CD14-positive monocyte (primary cell): ENCODE results near the gene HECTD1. TPM values are rescaled to one million over a fixed set of nuclear protein-coding genes. Genes with fewer than 3 reads are reported as not detected.

Source experiments
- DNase-seq, 3 donors: peaks; one replicate each; pipeline ENCODE4 v3.0.0-alpha.2; 2011 to 2022
- H2AFZ ChIP-seq: 2 replicates; pipeline ENCODE4 v1.6.0; 2012; ENCODE audit warnings: mild to moderate bottlenecking, low read depth, low read length, inconsistent platforms; ENCODE audit not compliant: insufficient read depth, poor library complexity, severe bottlenecking
- H3K27ac ChIP-seq, 2 donors: 1 replicate in 1 of 2; 2 replicates in 1 of 2; pipeline ENCODE4 v1.5.1; 2012 to 2013; ENCODE audit warnings: low read length in 2 of 2, control low read depth in 1 of 2, inconsistent platforms in 1 of 2, low read depth in 1 of 2, mild to moderate bottlenecking in 1 of 2
- H3K27me3 ChIP-seq, 2 donors: one replicate each; pipeline versions ENCODE4 v1.6.0 to v1.6.1; 2011 to 2013; ENCODE audit warnings: low read length in 2 of 2; ENCODE audit not compliant: control insufficient read depth in 2 of 2, insufficient read depth in 2 of 2
- H3K36me3 ChIP-seq, 2 donors: replicated peaks in 1 of 2; 1 replicate in 1 of 2; 2 replicates in 1 of 2; pipeline versions ENCODE4 v1.5.1 to v1.6.1; 2012 to 2013; ENCODE audit warnings: low read length in 2 of 2, control low read depth in 1 of 2, inconsistent platforms in 1 of 2, mild to moderate bottlenecking in 1 of 2; ENCODE audit not compliant: insufficient read depth in 2 of 2, control insufficient read depth in 1 of 2
- H3K4me1 ChIP-seq, 2 donors: 1 replicate in 1 of 2; 2 replicates in 1 of 2; pipeline versions ENCODE4 v1.5.1 to v1.6.1; 2012 to 2013; ENCODE audit warnings: low read length in 2 of 2, control low read depth in 1 of 2, inconsistent platforms in 1 of 2, mild to moderate bottlenecking in 1 of 2, moderate library complexity in 1 of 2; ENCODE audit not compliant: insufficient read depth in 2 of 2, control insufficient read depth in 1 of 2
- H3K4me2 ChIP-seq: replicated peaks from 2 replicates; pipeline ENCODE3; 2012; ENCODE audit warnings: low read length, moderate library complexity, mild to moderate bottlenecking; ENCODE audit not compliant: poor library complexity, severe bottlenecking; ENCODE audit errors: extremely low read depth
- H3K4me3 ChIP-seq, 3 experiments: fragments of 200-600 bp in 1 of 3; sonication (generic) in 1 of 3; replicated peaks in 1 of 3; 1 replicate in 2 of 3; 2 replicates in 1 of 3; pipeline ENCODE4 v1.5.1; 2011 to 2013; ENCODE audit warnings: low read length in 3 of 3, mild to moderate bottlenecking in 3 of 3, control low read depth in 2 of 3, low read depth in 2 of 3, inconsistent platforms in 1 of 3, moderate library complexity in 1 of 3
- H3K79me2 ChIP-seq: 2 replicates; pipeline ENCODE4 v1.6.0; 2012; ENCODE audit warnings: mild to moderate bottlenecking, control low read depth, inconsistent platforms, low read length, moderate library complexity; ENCODE audit not compliant: insufficient read depth
- H3K9ac ChIP-seq: 2 replicates; pipeline ENCODE4 v1.6.0; 2017; ENCODE audit warnings: low read length, mild to moderate bottlenecking; ENCODE audit not compliant: insufficient read depth, poor library complexity, severe bottlenecking
- H3K9me3 ChIP-seq, 2 donors: replicated peaks in 1 of 2; 1 replicate in 1 of 2; 2 replicates in 1 of 2; pipeline versions ENCODE4 v1.5.1 to v1.6.1; 2012 to 2013; ENCODE audit warnings: low read length in 2 of 2, control low read depth in 1 of 2; ENCODE audit not compliant: control insufficient read depth in 1 of 2, insufficient read depth in 1 of 2
- H4K20me1 ChIP-seq: 2 replicates; pipeline ENCODE4 v1.6.0; 2012; ENCODE audit warnings: mild to moderate bottlenecking, low read length, control low read depth, moderate library complexity; ENCODE audit not compliant: insufficient read depth
- H3K27ac Mint-ChIP-seq, 7 donors: one replicate each; pipeline ENCODE4 v1.8.0; 2020; ENCODE audit warnings: mild to moderate bottlenecking in 7 of 7, mixed read lengths in 7 of 7, moderate library complexity in 6 of 7, inconsistent platforms in 2 of 7
- H3K27me3 Mint-ChIP-seq, 3 donors: one replicate each; pipeline ENCODE4 v1.8.0; 2021 to 2022; ENCODE audit warnings: low read depth in 3 of 3, mild to moderate bottlenecking in 3 of 3, mixed read lengths in 3 of 3, moderate library complexity in 3 of 3, inconsistent platforms in 1 of 3
- H3K36me3 Mint-ChIP-seq, 2 donors: one replicate each; pipeline ENCODE4 v1.8.0; 2020; ENCODE audit warnings: mixed read lengths in 2 of 2, inconsistent platforms in 1 of 2, mild to moderate bottlenecking in 1 of 2
- H3K4me1 Mint-ChIP-seq: one replicate; pipeline ENCODE4 v1.8.0; 2020; ENCODE audit warnings: mild to moderate bottlenecking, mixed read lengths
- H3K4me3 Mint-ChIP-seq, 2 donors: one replicate each; pipeline ENCODE4 v1.8.0; 2020; ENCODE audit warnings: mild to moderate bottlenecking in 2 of 2, mixed read lengths in 2 of 2, moderate library complexity in 1 of 2
- H3K9me3 Mint-ChIP-seq, 7 donors: one replicate each; pipeline ENCODE4 v1.8.0; 2020 to 2022; ENCODE audit warnings: mixed read lengths in 7 of 7, mild to moderate bottlenecking in 6 of 7, moderate library complexity in 6 of 7, inconsistent platforms in 2 of 7
- WGBS: methylation state at CpG from one replicate; pipeline ENCODE4 v1.1.5; 2013; ENCODE audit warnings: missing lambda C conversion rate; ENCODE audit not compliant: insufficient coverage; 5-methylcytosine and 5-hydroxymethylcytosine counted together
- intact Hi-C, 2 donors: fragments of 100-400 bp; cut with micrococcal nuclease; formaldehyde crosslinking; loops; one replicate each; pipeline versions ENCODE4 v1.15.0 to v1.15.1; 2023
- polyA plus RNA-seq, 3 donors: library from polyadenylated mRNA; depleted of rRNA in 1 of 3; unstranded in 2 of 3; stranded (reverse) in 1 of 3; fragments of 300-500 nt in 2 of 3; fragments of >200 nt in 1 of 3; fragmentation: Illumina TruSeq in 2 of 3; gene quantifications; 1 replicate in 2 of 3; 2 replicates in 1 of 3; pipeline ENCODE4 v1.2.3, GENCODE V29; 2012 to 2021
- TF ChIP-seq, protein P1 (sequence below): fragments of 200-600 bp; IDR thresholded peaks from one replicate; pipeline ENCODE4 v1.8.0; 2022; ENCODE audit warnings: antibody characterized with exemption, mild to moderate bottlenecking

HECTD1 gene
- polyA plus RNA-seq, 3 donors, result 12.7 to 55.9 (median 21.5) TPM

DNA sequence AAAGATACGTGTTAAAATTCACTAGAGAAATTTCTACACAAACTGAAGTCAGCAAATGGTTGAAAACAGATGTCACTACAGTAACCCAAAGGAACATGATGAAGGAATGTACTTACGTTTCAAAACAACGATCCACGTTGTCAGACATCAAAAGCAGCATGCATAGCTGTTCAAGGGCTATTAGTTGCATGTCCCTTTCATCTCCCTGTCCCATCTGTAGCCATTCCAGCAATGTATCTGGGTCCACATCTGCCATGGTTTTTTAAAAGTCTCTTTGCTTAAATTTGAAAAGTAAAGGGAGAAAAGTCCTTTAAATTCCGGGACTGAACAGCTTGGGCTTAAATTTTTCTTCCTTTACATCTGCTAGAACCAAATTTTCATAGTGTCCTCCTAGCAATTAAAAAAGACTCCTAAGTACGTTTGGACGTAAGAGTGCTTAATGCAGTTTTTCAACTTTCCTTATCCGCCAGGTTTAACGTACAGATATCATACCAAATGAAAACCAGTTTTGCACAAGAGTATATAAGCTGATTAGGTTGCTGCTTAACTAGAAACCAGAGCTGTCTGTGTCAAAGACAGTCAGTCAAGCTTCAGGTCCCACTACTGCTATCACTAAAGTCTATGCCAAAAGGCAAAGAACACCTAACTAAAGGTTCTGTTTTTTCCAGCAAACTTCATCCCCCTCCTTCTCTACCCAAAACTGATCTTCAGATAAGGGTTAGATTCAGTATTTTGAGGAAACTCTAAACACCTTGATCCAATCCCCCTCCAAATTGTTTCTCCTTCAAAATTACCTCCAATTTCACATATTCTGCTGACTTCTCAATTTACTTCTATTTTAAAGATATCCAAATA, 1.7 kb downstream of the HECTD1 start:
- Histone ChIP-seq H4K20me1 (peaks cover 42% of the 10 kb centered on the region), H3K79me2 (peaks cover 63% of the 10 kb centered on the region), H3K27ac (peak overlapping the region in 1 of 2 donors; percentile 99), H3K4me3 (peak overlapping the region; percentile 64 to 80 (median 72)), H2AFZ (no peak overlapping the region), H3K36me3 (peaks cover 14 to 32% of the 10 kb centered on the region in 2 donors), H3K9ac (peak overlapping the region; percentile 99), H3K4me2 (peak overlapping the region; percentile 75), H3K4me1 (peaks cover 18 to 30% of the 10 kb centered on the region in 2 donors), H3K9me3 (no peaks in the 10 kb centered on the region), H3K27me3 (no peaks in the 10 kb centered on the region)
- TF ChIP-seq, protein P1, sequence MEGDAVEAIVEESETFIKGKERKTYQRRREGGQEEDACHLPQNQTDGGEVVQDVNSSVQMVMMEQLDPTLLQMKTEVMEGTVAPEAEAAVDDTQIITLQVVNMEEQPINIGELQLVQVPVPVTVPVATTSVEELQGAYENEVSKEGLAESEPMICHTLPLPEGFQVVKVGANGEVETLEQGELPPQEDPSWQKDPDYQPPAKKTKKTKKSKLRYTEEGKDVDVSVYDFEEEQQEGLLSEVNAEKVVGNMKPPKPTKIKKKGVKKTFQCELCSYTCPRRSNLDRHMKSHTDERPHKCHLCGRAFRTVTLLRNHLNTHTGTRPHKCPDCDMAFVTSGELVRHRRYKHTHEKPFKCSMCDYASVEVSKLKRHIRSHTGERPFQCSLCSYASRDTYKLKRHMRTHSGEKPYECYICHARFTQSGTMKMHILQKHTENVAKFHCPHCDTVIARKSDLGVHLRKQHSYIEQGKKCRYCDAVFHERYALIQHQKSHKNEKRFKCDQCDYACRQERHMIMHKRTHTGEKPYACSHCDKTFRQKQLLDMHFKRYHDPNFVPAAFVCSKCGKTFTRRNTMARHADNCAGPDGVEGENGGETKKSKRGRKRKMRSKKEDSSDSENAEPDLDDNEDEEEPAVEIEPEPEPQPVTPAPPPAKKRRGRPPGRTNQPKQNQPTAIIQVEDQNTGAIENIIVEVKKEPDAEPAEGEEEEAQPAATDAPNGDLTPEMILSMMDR, result no peak
- H3K27ac Mint-ChIP-seq, result peak overlapping the region in 6 of 7 donors; percentile 16 to 98 (median 84)
- peaks cover 28 to 32% of the 10 kb centered on the region in 2 donors for H3K36me3 Mint-ChIP-seq
- peaks cover 34% of the 10 kb centered on the region for H3K4me1 Mint-ChIP-seq
- H3K4me3 Mint-ChIP-seq, result peak overlapping the region; percentile 80 to 87
- DNase-seq, result no peak
- peaks cover 0 to 1% (median 0%) of the 10 kb centered on the region in 7 donors for H3K9me3 Mint-ChIP-seq
- peaks cover 0 to 1% (median 0%) of the 10 kb centered on the region in 3 donors for H3K27me3 Mint-ChIP-seq
- intact Hi-C loops, result loop anchor here in 1 of 2 donors (5.0 to 10.0 kb wide), 2 partner anchors 86 to 149 kb away; no protein-coding TSS in a partner anchor
- 0% methylated on average over 3 of the region's 9 CpGs for WGBS

DNA sequence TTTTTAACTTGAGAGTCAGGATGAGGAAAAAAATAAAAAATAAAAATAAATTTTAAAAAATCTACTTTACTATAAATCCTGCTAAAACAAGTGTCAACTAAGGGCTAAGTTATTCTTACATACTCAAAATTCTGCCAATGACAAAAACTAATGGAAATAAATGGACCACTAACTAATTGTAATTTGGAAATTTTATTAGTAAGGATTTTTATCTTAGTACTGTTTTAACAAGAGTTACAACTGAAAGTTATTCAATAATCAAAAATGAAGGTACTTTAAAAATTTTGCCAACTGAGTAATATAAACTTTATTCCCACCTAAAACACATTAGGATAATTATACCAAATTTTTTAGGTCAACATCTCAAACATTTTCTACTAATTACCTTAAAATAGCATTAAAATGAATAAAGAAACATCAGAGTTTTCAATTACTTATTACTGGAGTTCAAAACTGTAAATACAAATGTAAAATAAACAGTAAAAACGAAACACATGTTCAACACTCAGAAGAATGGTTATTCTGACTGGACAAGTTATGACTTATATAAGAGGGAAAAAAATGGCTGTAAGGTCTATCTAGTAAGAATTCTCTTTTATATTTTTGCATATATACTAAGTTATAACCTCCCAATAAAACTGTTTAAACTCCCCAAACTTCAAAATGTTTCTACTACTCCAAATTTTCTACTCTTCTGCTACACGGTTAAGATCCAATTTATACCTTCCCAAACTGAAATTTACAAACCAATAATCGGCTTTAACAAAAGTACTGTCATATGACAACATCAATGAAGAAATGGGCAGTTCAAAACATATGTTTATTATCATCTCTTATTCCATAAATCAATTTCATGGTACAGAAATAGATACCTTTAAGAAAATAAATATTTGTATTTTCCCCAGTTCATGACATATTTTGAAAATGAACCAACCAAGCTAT, 2.7 kb downstream of the HECTD1 start:
- intact Hi-C loops, result loop anchor here in 1 of 2 donors (5.0 to 10.0 kb wide), 2 partner anchors 87 to 150 kb away; no protein-coding TSS in a partner anchor

More for the DNA sequence above, 2.7 kb downstream of the HECTD1 start:
- H3K4me3 Mint-ChIP-seq, result peak overlapping the region in 1 of 2 donors; percentile 87
- H3K4me1 Mint-ChIP-seq, result peaks cover 43% of the 10 kb centered on the region
- Histone ChIP-seq H3K4me3 (peak overlapping the region in 1 of 3 experiments; percentile 80), H3K9me3 (no peaks in the 10 kb centered on the region), H2AFZ (no peak overlapping the region), H4K20me1 (peaks cover 53% of the 10 kb centered on the region), H3K27ac (no peak overlapping the region), H3K36me3 (peaks cover 14 to 33% of the 10 kb centered on the region in 2 donors), H3K9ac (no peak overlapping the region), H3K79me2 (peaks cover 73% of the 10 kb centered on the region), H3K4me2 (peak overlapping the region; percentile 75), H3K27me3 (no peaks in the 10 kb centered on the region), H3K4me1 (peaks cover 26 to 40% of the 10 kb centered on the region in 2 donors)
- H3K27me3 Mint-ChIP-seq, result peaks cover 0 to 1% (median 0%) of the 10 kb centered on the region in 3 donors
- peaks cover 0 to 1% (median 0%) of the 10 kb centered on the region in 7 donors for H3K9me3 Mint-ChIP-seq
- peaks cover 31 to 36% of the 10 kb centered on the region in 2 donors for H3K36me3 Mint-ChIP-seq
- peak overlapping the region in 1 of 7 donors; percentile 22 for H3K27ac Mint-ChIP-seq
- WGBS, result no CpG with 5 or more reads among the region's 3 CpGs
- TF ChIP-seq, protein P1, result no peak
- DNase-seq, result no peak
